GM08714 (cell line): Measurements from ENCODE around the gene ERI3.

Experiments used
- H3K4me3 ChIP-seq: fragments of 200-500 bp; sonication (Bioruptor generic); 2 replicates; pipeline ENCODE4 v1.5.1; 2014; ENCODE audit warnings: mild to moderate bottlenecking, low read length, inconsistent platforms
- ZNF274 ChIP-seq: IDR thresholded peaks from 2 replicates; pipeline ENCODE4 v1.6.1; 2012; ENCODE audit warnings: mild to moderate bottlenecking, low read depth, low read length

ERI3 gene, protein sequence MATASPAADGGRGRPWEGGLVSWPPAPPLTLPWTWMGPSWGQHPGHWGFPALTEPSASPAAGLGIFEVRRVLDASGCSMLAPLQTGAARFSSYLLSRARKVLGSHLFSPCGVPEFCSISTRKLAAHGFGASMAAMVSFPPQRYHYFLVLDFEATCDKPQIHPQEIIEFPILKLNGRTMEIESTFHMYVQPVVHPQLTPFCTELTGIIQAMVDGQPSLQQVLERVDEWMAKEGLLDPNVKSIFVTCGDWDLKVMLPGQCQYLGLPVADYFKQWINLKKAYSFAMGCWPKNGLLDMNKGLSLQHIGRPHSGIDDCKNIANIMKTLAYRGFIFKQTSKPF

GRCh38 chr1:44354840-44355581, at the start of gene ERI3:
Gene ERI3 (minus strand): TSS chr1:44355257. CDS start chr1:44355026, 231 bp downstream.
- TF ChIP-seq ZNF274, result no peak

DNA sequence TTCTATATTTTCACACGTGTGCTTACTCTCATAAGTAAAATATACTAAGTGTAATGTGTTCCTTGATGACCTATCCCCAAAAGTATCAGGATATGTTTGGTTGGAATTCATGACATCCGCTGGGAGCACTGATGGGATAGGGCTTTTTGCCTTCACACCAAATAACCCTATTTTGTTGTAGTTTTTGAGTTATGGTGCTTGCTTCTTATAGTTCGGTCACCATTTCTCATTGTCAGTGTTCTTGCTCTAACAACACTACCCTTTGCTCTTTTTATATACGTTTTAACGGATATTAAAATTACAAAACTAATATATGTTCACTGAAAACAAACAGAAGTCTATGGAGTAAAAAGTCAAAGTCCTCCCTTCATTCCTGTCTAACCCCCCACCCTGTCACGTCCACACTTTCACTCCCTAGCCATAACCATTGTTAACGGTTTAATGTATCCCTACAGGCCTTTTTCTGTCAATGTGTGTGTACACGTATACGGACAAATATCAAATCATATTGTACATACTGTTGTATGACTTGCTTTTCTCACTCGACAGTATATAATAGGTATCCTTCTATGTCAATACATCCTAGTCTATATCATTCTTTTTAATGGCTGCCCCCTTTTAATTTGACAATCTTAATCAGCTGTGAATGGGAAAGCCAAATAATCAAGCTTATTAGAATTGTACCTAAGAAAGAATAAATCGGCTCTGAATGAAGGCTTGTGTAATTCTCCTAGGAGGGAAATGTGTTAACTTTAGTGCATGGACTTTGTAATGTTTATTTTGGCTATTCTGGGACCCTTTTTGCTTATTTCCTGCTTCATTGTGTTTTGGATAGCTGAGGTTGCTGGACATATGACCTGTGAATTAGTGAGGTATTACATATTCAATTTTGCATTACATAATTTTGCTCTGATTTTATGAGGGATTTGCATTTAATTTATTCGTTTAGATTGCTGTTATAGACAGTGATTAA, 46.5 kb upstream of the ERI3 start:
- H3K4me3 ChIP-seq, result no peak overlapping the region
- no peak for TF ChIP-seq ZNF274

More at GRCh38 chr1:44354840-44355581, at the start of gene ERI3:
- peak within 1 kb of the TSS; percentile 88 for H3K4me3 ChIP-seq

GRCh38 chr1:44390277-44390676, 35.2 kb upstream of the ERI3 start:
- H3K4me3 ChIP-seq, result no peak overlapping the region
- TF ChIP-seq ZNF274, result no peak

GRCh38 chr1:44389437-44389836, 34.4 kb upstream of the ERI3 start:
- H3K4me3 ChIP-seq, result no peak overlapping the region
- TF ChIP-seq ZNF274, result no peak

GRCh38 chr1:44388551-44388950, 33.5 kb upstream of the ERI3 start:
- no peak for TF ChIP-seq ZNF274
- no peak overlapping the region for H3K4me3 ChIP-seq

GRCh38 chr1:44380666-44381177, 25.7 kb upstream of the ERI3 start:
- no peak overlapping the region for H3K4me3 ChIP-seq
- no peak for TF ChIP-seq ZNF274

DNA sequence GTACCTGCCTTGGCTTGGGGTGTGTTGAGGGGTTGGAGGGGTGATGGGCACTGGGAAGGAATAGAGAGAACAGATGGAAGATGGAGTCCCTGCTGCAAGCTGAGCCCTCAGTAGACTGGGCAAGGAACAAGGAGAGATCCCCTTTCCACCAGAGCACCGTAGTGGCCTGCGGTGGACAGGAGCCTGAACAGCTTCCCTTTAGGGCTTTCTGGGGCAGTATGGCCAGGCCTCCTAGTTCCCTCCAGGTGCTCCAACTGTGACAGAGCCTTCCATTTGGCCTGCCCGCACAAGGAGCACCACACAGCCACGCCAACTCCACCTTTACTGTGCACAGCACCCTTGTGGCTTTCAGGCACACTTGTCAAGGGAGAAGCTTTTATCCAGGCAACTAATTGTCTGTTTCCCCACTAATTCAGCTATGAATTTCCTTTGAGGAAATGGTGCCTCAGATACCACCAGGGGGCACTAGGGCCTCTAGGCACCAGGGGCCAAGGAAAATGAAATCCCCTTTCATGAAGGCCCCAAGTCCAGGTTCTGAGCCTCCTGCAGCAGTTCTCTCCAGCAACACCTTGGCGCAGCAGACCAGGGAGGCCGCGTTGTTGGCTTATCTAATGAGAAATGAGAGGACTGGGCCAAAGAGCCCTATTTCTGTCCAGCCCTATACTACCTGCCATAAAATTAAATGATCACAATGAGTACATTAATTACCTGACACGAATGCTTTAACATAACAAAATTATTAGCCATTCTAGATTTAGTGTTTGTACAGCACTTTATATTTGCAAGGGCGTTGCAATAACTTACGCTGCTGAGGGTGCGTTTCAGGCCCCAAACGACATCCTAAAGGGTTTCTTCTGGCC, 23.1 kb upstream of the ERI3 start:
- no peak for TF ChIP-seq ZNF274

DNA sequence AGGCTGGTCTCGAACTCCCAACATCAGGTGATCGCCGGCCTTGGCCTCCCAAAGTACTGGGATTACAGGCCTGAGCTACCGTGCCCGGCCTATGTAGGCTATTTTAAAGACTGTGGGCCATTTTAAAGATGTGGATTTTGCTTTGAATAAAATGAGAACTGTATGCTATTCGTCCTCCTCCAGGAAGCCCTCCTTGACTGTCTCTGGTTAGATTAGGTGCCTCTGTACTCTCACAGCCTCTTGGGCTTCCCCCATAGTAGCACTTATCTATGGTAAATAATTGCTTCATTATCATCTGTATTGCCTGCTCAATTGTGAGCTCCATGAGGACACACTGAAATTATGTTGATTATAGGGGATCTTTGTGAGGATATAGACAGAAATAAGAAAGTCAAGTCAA, 20.5 kb upstream of the ERI3 start:
- no peak overlapping the region for H3K4me3 ChIP-seq
- TF ChIP-seq ZNF274, result no peak

More for the DNA sequence above, 23.1 kb upstream of the ERI3 start:
- no peak overlapping the region for H3K4me3 ChIP-seq

- no peak for TF ChIP-seq ZNF274
- H3K4me3 ChIP-seq, result no peak overlapping the region
These were observed 16.1 kb upstream of the ERI3 start for GRCh38 chr1:44371206-44371605.

- H3K4me3 ChIP-seq, result no peak overlapping the region
- no peak for TF ChIP-seq ZNF274
These were observed 13.6 kb upstream of the ERI3 start for GRCh38 chr1:44368471-44369151.

DNA sequence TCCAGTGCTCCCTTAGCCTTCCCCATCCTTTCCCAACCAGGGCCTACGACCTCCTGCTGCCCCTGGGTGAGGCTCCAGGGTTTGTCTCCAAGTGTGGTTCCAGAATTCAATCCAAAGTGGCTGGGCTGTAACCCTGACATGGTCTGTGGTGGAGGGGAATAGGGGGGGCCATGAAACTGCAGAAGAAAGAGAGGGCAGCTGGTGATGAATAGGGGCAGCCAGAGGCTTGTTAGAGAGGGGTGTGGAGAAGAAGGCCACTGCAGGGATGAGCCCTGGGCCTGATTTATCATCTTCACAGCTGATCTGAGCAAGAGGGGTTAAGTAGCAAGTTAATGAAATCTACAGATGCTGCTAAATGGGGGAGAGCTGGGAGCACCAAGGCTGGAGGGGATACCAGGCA, 12.9 kb upstream of the ERI3 start:
- TF ChIP-seq ZNF274, result no peak
- no peak overlapping the region for H3K4me3 ChIP-seq

DNA sequence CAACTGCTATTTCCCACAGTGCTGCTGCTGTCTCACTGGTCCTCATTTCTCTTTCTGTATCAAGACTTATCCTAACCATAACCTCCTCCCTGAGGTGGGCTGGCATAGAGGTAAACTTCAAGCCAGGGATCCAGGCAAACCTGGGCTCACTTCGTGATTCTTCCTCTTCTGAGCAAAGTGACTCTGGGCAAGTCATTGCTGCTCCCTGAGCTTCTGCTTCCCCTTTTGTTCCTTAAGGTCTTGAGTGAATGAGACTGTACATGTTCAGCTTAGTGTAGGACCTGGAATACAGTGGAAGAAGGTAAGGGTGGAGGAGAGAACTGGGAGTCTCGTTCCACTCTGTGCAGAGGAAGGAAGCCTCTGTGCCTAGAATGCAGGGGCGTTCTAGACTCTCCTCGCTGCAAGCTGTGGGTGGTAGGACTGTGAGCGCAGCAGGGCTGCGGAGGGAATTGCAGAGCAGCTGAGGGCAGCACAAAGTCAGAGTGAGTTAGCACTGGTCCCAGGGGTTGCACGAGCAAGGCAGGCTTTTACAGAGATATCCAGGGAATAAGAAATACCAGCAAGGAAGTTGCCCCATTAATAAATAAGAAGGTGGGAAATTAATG, 11.4 kb upstream of the ERI3 start:
- TF ChIP-seq ZNF274, result no peak

More for the DNA sequence above, 11.4 kb upstream of the ERI3 start:
- H3K4me3 ChIP-seq, result no peak overlapping the region
